ENCODE data around the gene KASH5.

Gene KASH5

GRCh38 chr19:49422407-49423070 lies 34.5 kb downstream of the KASH5 start:
- DNase-seq = peak; percentile 65

DNA sequence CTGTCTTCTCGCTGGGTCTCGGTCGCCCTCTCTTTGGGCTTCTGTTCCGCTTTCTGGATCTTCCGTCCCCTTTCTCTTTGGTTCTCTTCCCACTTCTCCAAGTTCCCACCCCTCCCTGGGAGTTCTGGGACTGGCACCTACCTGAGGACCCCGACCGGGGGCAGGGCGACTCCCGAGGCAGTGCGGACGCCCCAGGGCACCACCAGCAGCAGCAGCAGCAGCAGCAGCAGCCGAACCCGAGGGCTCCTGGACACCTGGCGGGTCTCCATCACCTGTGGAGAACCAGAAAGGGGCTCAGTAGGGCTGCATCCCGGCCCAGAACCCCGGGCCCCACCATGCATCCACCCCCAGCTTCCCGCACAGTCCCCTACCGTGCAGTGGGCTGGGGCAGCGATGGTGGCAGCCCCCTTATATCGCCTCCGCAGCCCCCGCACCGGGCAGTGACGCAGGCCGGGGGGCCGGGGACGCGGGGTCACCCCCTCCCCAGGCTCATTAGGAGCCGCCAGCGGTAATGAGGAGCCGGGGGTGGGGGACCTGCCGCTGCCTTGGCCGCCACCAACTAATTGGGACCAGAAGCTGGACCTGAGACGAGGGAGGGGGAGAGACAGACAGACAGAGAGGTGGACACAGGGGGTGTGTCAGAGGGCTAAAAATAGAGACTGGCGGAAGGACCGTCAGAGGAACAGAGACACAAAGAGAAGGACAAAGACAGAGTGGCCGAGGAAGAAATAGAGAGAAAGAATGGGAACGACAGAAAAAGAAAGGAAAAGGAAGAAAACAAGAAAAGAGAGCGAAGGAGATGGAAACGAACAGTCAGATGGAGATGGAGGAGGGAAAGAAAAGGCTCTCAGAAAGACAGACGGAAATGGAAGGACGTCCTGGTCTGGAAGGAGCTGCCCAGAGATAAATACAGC lies 35.3 kb downstream of the KASH5 start, which contains the start of gene PTH2:
Gene PTH2 (minus strand): TSS at position 371 of the 914 bp plus-strand sequence. CDS start 102 bp downstream, at position 269.
- DNase-seq = no peak

DNA sequence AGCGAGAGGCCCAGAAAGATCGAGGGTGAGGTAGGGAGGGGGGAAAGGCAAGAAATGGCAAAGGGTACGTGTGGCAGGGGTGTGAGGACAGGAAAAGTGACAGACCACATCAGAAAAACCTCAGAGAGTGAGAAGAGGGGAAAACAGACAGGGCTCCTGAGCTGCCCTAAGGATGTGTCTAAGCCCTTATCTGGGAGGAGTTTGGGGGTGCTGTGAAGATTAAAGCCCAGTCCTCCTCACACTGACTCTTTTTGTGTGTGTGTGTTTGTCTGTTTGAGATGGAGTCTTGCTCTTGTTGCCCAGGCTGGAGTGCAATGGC lies 35.9 kb downstream of the KASH5 start:
- no peak for DNase-seq

GRCh38 chr19:49425178-49425577 lies 37.1 kb downstream of the KASH5 start, which contains the start of gene GFY:
TSS of gene GFY (plus strand) at chr19:49425388. CDS start at chr19:49426431, 1,043 bp downstream.
- DNase-seq = no peak

DNA sequence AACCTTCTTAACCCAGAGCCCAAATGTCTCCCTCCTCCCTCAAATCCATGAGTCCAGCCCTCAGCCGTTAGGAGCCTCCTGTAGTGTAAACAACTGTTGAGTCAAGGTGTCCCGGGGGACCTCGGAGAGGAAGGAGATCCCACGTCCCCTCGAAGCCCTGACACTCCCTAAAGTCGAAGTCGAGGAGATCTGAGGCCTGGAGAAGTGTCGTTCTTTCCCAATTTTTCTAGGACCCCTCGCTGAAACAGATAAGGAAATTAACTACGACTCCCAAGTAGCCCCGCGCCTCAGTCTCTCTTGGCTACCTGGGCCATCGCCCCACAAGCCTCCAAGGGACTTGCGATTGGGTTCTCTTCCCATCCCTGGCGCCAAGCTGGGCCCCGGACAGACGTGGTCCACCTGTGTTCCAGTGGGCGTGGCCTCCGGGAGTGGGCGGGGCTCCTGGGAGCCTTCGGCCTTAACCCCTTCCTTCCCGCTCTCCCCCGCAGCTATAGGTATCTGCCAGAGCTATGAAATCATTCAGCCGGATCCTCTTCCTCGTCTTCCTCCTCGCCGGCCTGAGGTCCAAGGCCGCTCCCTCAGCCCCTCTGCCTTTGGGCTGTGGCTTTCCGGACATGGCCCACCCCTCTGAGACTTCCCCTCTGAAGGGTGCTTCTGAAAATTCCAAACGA lies 38.0 kb downstream of the KASH5 start:
- no peak for DNase-seq

DNA sequence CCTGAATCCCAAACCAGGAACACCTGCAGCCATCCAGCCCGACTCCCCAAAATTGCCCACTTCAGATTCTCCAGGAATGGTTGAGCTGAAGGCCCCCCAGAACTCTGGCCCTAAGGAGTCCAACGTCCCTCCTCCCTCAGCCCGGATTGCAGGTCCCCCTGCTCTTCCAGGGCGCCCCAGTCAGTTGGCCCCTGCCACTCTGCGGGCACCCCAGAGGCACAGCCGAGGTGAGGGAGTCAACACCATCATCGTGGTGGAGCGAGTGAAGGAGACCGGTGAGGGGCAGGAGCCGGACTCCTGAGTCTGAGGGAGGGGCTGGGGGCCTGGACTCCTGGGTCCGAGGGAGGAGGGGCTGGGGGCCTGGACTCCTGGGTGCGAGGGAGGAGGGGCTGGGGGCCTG lies 39.3 kb downstream of the KASH5 start:
- no peak for DNase-seq

DNA sequence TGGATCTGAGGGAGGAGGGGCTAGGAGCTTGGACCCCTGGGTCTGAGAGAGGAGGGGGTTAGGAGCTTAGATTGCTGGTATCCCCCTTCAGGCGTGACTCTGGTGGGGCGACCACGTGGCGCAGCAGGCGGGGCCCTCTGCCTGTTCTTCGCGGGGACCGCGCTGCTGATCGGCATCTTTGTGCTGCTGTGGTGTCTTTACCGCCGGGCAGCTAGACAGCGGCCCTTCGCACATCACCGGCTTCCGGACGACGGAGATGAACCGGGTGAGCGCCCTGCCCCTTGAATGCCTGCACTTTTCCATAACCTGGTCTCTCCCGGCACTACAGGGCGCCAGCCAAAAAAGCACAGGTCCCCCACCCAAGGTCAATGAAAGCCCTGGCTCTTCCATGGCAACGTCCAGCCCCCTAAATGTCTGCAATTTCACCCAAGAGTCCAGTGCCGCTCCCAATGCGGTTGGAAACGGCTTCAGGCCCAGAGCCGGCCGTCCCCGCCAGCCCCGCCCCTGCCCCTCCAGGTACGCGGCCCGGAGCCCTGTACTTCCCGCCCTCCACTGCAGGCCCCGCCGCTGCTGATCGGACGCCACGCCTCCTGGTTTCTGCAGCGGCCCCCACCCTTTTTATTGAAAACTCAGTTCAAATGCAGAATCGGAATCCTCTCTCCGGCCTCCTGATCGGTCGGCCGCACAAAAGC lies 40.0 kb downstream of the KASH5 start:
- DNase-seq = no peak

GRCh38 chr19:49428547-49429451 lies 40.8 kb downstream of the KASH5 start:
- no peak for DNase-seq

GRCh38 chr19:49430172-49430677 lies 42.2 kb downstream of the KASH5 start:
- DNase-seq = no peak

DNA sequence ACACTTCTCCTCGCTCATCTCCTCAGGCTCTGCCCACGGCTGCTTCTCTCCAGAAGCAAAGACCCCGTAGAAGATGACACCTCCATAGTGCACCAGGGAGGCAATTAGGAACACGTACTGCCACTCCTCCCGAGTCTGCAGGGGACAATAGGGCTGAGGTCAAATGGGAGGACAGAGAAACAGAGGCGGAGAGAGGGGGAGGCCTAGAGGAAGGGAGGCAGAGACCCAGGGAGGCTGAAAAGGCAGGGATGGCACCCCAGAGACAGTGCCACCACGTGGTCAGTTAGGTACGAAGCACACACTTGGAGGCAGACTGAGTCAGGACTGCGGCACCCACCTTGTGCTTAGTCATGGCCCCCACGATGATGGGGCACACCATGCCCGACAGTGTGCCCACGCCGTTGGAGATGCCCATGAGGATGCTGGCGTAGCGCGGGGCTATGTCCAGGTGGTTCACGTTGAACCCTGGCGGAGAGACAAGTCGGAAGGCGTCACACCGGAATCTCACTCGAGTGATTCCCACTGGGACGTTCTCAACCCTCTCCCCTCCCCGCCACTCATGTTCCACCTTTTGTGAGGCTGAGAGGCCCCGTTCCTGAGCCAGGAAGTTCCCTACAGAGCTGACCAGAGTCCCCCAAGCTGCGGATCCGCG lies 42.8 kb downstream of the KASH5 start:
- DNase-seq = no peak

DNA sequence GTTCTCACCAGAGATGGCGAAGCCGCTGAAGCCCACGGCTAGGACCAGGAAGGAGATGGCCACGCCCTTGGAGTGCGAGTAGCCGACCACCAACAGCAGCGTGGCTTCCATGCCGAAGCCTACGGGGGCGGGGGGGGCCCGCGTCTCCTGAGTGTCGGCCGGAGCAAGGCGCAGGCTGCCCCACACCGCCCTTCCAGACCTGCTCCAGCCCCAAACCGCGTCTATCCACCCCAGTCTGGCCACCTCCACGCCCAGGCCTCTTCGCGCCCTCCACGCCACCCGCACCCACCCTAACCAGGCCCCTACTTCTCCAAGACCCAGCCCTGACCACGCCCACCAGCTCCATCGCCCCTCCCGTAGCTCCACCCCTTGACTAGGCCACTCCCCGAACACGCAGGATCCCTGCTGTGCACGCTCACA lies 43.3 kb downstream of the KASH5 start:
- no peak for DNase-seq

DNA sequence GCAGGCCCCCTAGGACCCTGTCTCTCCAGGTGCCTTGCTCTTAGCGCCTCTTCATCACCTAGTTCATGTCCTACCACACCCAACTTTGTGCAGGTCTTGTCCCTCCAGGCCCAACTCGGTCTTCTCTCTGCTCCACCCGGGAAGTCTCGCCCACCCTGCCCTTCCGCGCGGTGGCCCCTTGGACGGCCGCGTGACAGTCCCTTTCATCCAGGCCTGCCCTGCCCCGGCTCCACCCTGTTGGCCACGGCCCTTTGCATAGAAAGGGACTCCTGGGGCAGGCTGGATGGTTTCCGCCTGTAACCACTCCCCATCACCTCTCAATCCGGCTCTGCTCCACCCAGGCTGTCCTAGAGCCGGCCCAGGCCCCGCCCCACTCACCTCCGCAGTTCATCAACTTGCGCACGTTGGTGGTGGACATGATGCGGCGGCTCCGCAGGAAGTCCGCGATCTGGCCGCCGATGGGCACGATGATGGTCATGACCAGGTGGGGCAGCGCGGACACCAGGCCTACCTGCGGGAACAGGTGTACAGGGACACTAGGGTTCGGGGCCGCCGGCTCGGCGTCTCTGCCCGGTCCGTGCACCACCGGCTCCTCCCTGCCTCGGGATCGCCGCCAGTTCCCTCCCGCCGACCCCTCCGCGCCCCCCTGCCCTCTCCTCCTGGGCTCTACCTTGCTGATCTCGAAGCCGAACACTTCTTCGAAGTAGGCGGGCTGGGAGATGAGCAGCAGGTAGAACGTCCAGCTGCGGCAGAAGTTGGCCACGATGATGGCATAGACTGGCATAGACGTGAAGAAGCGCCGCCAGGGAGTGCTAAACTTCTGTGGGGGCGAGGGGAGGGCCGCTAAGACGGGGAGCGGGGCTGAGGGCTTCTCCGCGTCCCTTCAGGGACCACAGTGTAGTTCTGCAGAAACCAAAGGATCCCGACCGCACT lies 44.4 kb downstream of the KASH5 start:
- DNase-seq = no peak

DNA sequence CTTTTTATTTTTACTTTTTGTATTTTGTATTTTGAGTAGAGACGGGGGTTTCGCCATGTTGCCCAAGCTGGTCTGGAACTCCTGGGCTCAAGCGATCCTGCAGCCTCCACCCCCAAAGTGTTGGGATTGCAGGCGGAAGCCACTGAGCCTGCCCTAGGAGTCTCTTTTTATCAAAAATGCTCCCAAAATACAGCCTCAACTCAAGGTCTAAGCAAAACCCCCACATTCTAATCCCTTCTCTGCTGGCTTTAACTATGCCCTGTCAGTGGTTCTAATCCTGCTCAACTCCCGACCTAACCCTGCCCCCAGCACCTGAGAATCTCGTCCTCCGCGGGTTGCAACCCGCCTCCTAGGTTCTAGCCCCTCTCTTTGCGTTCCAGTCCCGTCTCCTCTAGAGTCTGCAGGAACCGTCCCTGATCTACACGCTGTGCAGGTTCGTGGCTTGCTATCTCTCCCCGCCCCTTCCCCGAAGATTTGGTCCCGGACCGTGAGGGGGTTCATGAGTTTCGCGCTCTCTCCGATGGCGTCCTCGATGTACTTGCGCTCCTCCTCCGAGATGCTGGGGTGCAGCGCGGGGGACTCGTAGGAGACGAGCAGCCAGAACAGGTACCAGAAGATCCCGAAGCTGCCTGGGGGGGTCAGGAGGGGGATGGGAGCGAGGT lies 45.3 kb downstream of the KASH5 start:
- no peak for DNase-seq

DNA sequence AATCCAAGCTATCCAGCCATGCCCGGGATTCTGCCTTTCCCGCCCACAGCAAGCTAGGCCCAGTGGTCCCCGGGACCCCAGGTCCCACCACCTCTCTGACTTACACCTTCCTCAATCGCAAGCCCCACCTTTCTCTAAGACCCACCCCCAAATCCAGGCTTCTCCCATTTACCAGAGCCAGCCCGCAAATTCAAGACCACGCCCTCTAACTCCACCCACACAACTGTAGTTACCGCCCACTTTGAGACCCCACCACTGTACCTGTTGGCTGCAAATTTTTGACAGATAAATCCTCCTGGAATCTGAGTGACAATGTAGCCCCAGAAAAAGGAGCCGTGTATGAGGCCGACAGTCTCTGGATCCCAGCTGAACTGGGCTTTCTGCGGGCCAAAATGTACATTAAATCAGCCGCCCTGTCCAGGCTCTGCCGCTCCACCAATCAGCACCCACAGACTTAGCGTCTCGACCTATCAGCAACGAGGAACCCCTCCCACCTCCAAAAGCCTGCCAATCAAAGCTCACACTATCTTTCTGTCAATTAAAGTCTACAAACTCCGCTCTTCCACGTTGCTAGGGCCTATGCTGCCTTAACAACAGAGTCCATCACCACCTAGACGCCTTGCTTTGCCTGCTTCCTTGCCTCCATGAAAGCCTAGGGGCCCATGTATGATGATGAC lies 47.0 kb downstream of the KASH5 start:
- DNase-seq = no peak

DNA sequence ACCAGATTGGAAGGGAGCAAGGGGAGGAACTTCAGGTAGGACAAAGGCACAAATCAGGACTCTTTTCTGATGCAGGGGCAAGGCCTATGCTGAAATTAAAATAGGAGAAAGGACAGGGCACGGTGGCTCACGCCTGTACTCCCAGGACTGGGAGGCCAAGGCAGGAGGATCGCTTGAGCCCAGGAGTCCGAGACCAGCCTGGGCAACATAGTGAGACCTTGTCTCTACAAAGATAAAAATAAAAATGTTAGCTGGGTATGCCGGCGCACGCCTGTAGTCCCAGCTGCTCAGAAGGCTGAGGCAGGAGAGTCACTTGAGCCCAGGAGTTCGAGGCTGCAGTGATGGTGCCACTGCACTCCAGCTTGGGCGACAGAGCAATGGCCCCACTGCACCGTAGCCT lies 47.6 kb downstream of the KASH5 start:
- no peak for DNase-seq

- DNase-seq = peak; percentile 64
These were observed 48.5 kb downstream of the KASH5 start for GRCh38 chr19:49436381-49437017.

- no peak for DNase-seq
These were observed 49.2 kb downstream of the KASH5 start for GRCh38 chr19:49437231-49437630.

GRCh38 chr19:49438261-49438660 lies 50.2 kb downstream of the KASH5 start:
- DNase-seq = no peak

Data from activated CD4-positive, CD25-positive, alpha-beta regulatory T cell treated with anti-CD3 and anti-CD28 coated beads, Interleukin-2, amount 50 U/mL, for 72 hours (primary cell).